Calu3 (cell line): ENCODE measurements around the gene CACHD1. TPM values are rescaled to one million over a fixed set of nuclear protein-coding genes. Genes with fewer than 3 reads are reported as not detected.

Experiments used
- BruUV-seq: library from RNA; stranded (reverse); fragments of 400-500 nt; replicated peaks from 2 replicates; lab custom pipeline; 2021; lab: Mats Ljungman, UMichigan
- CTCF ChIA-PET: fragments of 300-600 bp; sonication (Branson Sonifier 250); formaldehyde crosslinking; loops from one replicate; lab custom pipeline; 2022; ENCODE audit warnings: antibody characterized with exemption; lab: Charles Lee
- DNase-seq: peaks from one replicate; pipeline ENCODE4 v3.0.0; 2022
- H3K27ac Mint-ChIP-seq: one replicate; pipeline ENCODE4 v1.8.0; 2022; ENCODE audit warnings: mixed read lengths; ENCODE audit not compliant: unreplicated experiment
- H3K27me3 Mint-ChIP-seq: one replicate; pipeline ENCODE4 v1.8.0; 2022; ENCODE audit warnings: mixed read lengths; ENCODE audit not compliant: unreplicated experiment
- H3K36me3 Mint-ChIP-seq: one replicate; pipeline ENCODE4 v1.8.0; 2022; ENCODE audit warnings: mild to moderate bottlenecking, moderate library complexity, mixed read lengths; ENCODE audit not compliant: insufficient read depth, unreplicated experiment
- H3K4me1 Mint-ChIP-seq: one replicate; pipeline ENCODE4 v1.8.0; 2022; ENCODE audit warnings: mild to moderate bottlenecking, low read depth, mixed read lengths; ENCODE audit not compliant: unreplicated experiment
- H3K4me3 Mint-ChIP-seq: one replicate; pipeline ENCODE4 v1.8.0; 2022; ENCODE audit warnings: mild to moderate bottlenecking, low read depth, moderate library complexity, mixed read lengths; ENCODE audit not compliant: unreplicated experiment
- H3K9me3 Mint-ChIP-seq: one replicate; pipeline ENCODE4 v1.8.0; 2022; ENCODE audit warnings: low read depth, mixed read lengths; ENCODE audit not compliant: unreplicated experiment
- intact Hi-C: fragments of 100-400 bp; cut with micrococcal nuclease; formaldehyde crosslinking; loops from one replicate; pipeline ENCODE4 v1.10.0; 2022; ENCODE audit not compliant: unreplicated experiment
- total RNA-seq: library from RNA; stranded (reverse); gene quantifications from 2 replicates; pipeline ENCODE4 v1.2.3, GENCODE V29; 2022
- TF ChIP-seq, protein P1 (sequence below): fragments of 200-600 bp; IDR thresholded peaks from one replicate; pipeline ENCODE4 v1.8.0; 2022; ENCODE audit warnings: antibody characterized with exemption; ENCODE audit not compliant: unreplicated experiment

The CACHD1 gene
- total RNA-seq, 1 experiment from 2014 or later, result 3.5 TPM

DNA sequence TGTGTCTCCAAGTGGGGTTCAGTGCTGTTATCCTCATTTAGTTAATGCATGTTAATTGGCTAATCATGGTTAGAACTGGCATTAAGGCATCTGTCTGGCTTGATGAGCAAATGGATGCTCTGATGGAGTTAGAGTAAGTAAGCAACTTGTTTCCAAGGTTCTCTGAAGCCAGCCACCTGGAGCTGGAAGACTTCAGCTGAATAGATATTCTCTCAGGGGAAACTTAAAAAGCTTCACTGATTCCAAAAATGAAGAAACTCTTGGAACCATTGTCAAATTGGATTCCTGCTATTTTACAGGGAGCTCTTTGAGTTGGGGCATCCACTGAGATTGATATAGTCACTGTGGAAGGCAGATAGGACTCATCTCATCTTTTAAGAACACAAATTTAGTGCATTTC is 118.9 kb downstream of the CACHD1 start:
- Mint-ChIP-seq H3K27me3 (no peaks in the 10 kb centered on the region), H3K4me1 (no peaks in the 10 kb centered on the region), H3K4me3 (no peak overlapping the region), H3K27ac (no peak overlapping the region), H3K36me3 (no peaks in the 10 kb centered on the region), H3K9me3 (no peaks in the 10 kb centered on the region)
- BruUV-seq, result no TSS peak
- no peak for DNase-seq
- intact Hi-C loops, result no loop called here
- TF ChIP-seq, protein P1, sequence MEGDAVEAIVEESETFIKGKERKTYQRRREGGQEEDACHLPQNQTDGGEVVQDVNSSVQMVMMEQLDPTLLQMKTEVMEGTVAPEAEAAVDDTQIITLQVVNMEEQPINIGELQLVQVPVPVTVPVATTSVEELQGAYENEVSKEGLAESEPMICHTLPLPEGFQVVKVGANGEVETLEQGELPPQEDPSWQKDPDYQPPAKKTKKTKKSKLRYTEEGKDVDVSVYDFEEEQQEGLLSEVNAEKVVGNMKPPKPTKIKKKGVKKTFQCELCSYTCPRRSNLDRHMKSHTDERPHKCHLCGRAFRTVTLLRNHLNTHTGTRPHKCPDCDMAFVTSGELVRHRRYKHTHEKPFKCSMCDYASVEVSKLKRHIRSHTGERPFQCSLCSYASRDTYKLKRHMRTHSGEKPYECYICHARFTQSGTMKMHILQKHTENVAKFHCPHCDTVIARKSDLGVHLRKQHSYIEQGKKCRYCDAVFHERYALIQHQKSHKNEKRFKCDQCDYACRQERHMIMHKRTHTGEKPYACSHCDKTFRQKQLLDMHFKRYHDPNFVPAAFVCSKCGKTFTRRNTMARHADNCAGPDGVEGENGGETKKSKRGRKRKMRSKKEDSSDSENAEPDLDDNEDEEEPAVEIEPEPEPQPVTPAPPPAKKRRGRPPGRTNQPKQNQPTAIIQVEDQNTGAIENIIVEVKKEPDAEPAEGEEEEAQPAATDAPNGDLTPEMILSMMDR, result no peak
- CTCF ChIA-PET, result no interaction called here

DNA sequence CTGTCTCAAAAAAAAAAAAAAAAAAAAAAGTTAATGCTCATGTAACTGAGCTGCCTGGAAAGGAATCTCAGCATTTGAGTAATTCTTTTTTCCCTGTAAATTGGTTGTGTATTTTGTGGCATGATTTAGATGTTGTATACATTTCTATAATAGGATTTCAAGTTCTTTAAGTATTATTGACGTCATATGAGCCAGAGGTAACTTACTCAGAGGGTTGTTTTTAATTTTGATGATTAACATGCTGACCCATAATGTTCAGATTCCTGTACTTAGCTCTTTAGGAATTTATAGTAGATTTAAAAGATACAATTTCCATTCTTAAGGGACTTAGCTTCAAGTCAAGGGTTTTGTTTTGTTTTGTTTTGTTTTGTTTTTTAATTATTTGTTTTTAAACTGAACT is 120.4 kb downstream of the CACHD1 start:
- intact Hi-C loops, result no loop called here
- Mint-ChIP-seq H3K27ac (no peak overlapping the region), H3K27me3 (no peaks in the 10 kb centered on the region), H3K9me3 (no peaks in the 10 kb centered on the region), H3K4me1 (no peaks in the 10 kb centered on the region), H3K36me3 (no peaks in the 10 kb centered on the region), H3K4me3 (no peak overlapping the region)
- CTCF ChIA-PET, result interaction anchor here (0.7 to 0.8 kb wide), 3 partner anchors 41 to 799 kb away, joined by 3 to 5 read pairs (median 3); no protein-coding TSS in a partner anchor
- BruUV-seq, result no TSS peak
- TF ChIP-seq, protein P1, result no peak
- no peak for DNase-seq

DNA sequence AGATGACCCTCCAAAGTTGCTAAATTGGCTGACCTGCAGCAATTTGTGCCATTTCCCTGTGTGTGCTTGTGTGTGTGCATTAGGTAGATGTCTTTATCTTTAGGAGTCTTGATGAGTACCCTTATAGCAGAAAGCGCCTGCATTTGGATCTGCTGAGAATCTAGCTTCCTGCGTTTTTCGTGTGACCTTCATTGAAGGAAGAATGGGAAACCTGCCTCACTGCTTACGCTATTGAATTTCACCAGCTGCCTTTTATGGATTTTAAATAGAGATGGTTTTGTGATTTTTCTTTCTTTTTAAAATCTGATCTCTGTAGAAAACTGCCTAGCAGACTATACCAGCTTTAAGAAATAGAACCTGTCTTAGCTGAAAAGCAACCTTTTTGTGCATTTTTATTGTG is 124.5 kb downstream of the CACHD1 start:
- Mint-ChIP-seq H3K9me3 (peaks cover 3% of the 10 kb centered on the region), H3K4me3 (no peak overlapping the region), H3K27me3 (no peaks in the 10 kb centered on the region), H3K4me1 (peaks cover 24% of the 10 kb centered on the region), H3K36me3 (no peaks in the 10 kb centered on the region), H3K27ac (no peak overlapping the region)
- no TSS peak for BruUV-seq
- intact Hi-C loops, result no loop called here
- TF ChIP-seq, protein P1, result no peak
- DNase-seq, result no peak
- CTCF ChIA-PET, result no interaction called here

DNA sequence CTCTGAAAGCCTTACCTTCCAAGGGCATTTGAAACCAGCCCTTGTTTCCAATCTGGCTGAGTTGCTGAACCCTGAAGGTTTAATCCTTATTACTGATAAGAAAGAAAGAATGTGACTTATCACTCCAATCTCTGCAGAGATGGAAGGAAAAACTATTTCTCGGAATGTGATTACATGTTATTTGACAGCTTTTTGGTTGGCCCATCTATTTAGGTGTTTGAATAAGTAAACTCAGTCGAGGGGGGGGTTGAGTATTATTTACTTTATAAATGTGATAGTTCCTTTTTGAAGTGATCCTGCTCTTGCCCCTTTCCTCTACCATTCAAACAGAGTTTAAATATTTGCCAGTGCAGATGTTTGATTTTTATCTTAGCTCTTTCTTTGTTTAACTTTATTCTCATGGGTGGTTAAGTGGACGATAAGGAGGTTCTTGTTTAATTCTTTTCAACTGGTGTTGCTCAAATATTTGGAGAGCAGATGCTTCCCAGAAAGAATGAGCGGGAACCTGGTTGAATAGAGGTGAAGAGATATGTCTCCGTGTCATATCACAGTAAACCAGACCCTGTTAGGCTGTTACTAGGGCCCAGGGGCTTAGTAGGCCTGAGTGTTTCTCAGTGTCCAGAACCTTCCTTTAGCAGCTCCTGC is 126.1 kb downstream of the CACHD1 start:
- Mint-ChIP-seq H3K27me3 (no peaks in the 10 kb centered on the region), H3K36me3 (no peaks in the 10 kb centered on the region), H3K9me3 (peaks cover 3% of the 10 kb centered on the region), H3K4me1 (peaks cover 26% of the 10 kb centered on the region), H3K27ac (no peak overlapping the region), H3K4me3 (no peak overlapping the region)
- CTCF ChIA-PET, result interaction anchor here (0.7 kb wide), 2 partner anchors 48 to 776 kb away, joined by 3 read pairs; no protein-coding TSS in a partner anchor
- TF ChIP-seq, protein P1, result no peak
- no TSS peak for BruUV-seq
- DNase-seq, result no peak
- intact Hi-C loops, result no loop called here
